Keratinocyte (primary cell): ENCODE measurements around the gene STPG2. TPM values are rescaled to one million over a fixed set of nuclear protein-coding genes. Genes with fewer than 3 reads are reported as not detected.

ENCODE experiments used
- DNase-seq: peaks from one replicate; pipeline ENCODE4 v3.0.0-alpha.2; 2011; ENCODE audit warnings: low read depth, missing footprints, low spot score
- FAIRE-seq: peaks from 2 replicates; lab custom pipeline; 2011; peaks lifted over from hg19 to GRCh38; lab: Jason Lieb, UNC
- H2AFZ ChIP-seq: 2 replicates; pipeline ENCODE4 v1.6.0; 2012; ENCODE audit warnings: low read length, control low read depth, inconsistent platforms; ENCODE audit not compliant: control insufficient read depth
- H3K27ac ChIP-seq: 2 replicates; pipeline ENCODE4 v1.5.1; 2011; ENCODE audit warnings: low read length; ENCODE audit not compliant: control insufficient read depth, insufficient read depth
- H3K27me3 ChIP-seq: 3 replicates; pipeline ENCODE4 v1.6.0; 2011; ENCODE audit warnings: low read length; ENCODE audit not compliant: control insufficient read depth, insufficient read depth; ENCODE audit errors: extremely low read depth
- H3K36me3 ChIP-seq, 2 experiments: 2 replicates in 1 of 2; 3 replicates in 1 of 2; pipeline ENCODE4 v1.5.1; 2011; ENCODE audit warnings: low read length in 2 of 2, mild to moderate bottlenecking in 1 of 2; ENCODE audit not compliant: control insufficient read depth in 2 of 2, insufficient read depth in 2 of 2; ENCODE audit errors: extremely low read depth in 1 of 2
- H3K4me1 ChIP-seq: 3 replicates; pipeline ENCODE4 v1.5.1; 2011; ENCODE audit warnings: low read length; ENCODE audit not compliant: control insufficient read depth, insufficient read depth; ENCODE audit errors: extremely low read depth
- H3K4me2 ChIP-seq: 3 replicates; pipeline ENCODE4 v1.6.0; 2011; ENCODE audit warnings: low read depth, low read length; ENCODE audit not compliant: control insufficient read depth, insufficient read depth; ENCODE audit errors: extremely low read depth
- H3K4me3 ChIP-seq, 3 experiments: fragments of 200-600 bp in 1 of 3; sonication (generic) in 1 of 3; 2 replicates in 2 of 3; 3 replicates in 1 of 3; pipeline ENCODE4 v1.5.1; 2011 to 2016; ENCODE audit warnings: low read length in 3 of 3, mild to moderate bottlenecking in 3 of 3, control low read depth in 2 of 3, inconsistent platforms in 1 of 3, low read depth in 1 of 3, mixed read lengths in 1 of 3, mixed run types in 1 of 3, moderate library complexity in 1 of 3; ENCODE audit not compliant: control insufficient read depth in 2 of 3, insufficient read depth in 2 of 3; ENCODE audit errors: extremely low read depth in 1 of 3
- H3K79me2 ChIP-seq: 2 replicates; pipeline ENCODE4 v1.6.0; 2012; ENCODE audit warnings: low read length; ENCODE audit not compliant: control insufficient read depth, insufficient read depth
- H3K9ac ChIP-seq: 3 replicates; pipeline ENCODE4 v1.6.0; 2011; ENCODE audit warnings: low read length; ENCODE audit not compliant: control insufficient read depth, insufficient read depth; ENCODE audit errors: extremely low read depth
- H3K9me1 ChIP-seq: 3 replicates; pipeline ENCODE4 v1.6.0; 2011; ENCODE audit warnings: low read length; ENCODE audit not compliant: control insufficient read depth, insufficient read depth; ENCODE audit errors: extremely low read depth
- H3K9me3 ChIP-seq: 2 replicates; pipeline ENCODE4 v1.5.1; 2012; ENCODE audit warnings: low read depth, low read length; ENCODE audit not compliant: control insufficient read depth
- H4K20me1 ChIP-seq: 3 replicates; pipeline ENCODE4 v1.6.0; 2011; ENCODE audit warnings: low read length; ENCODE audit not compliant: control insufficient read depth, insufficient read depth; ENCODE audit errors: extremely low read depth
- CTCF ChIP-seq, 3 experiments: IDR thresholded peaks in 1 of 3; conservative IDR thresholded peaks in 1 of 3; optimal IDR thresholded peaks in 1 of 3; 2 replicates in 2 of 3; 3 replicates in 1 of 3; pipeline versions ENCODE3 to v1.5.1; 2011; ENCODE audit warnings: low read length in 3 of 3, mild to moderate bottlenecking in 3 of 3, moderate library complexity in 2 of 3, control low read depth in 1 of 3, inconsistent platforms in 1 of 3; ENCODE audit not compliant: insufficient read depth in 2 of 3; ENCODE audit errors: extremely low read depth in 1 of 3
- EZH2 ChIP-seq: IDR thresholded peaks from one replicate; pipeline ENCODE4 v1.6.1; 2012; ENCODE audit warnings: inconsistent platforms, mild to moderate bottlenecking, low read length, moderate library complexity
- dilution Hi-C: fragments of 300-500 bp; cut with MboI; formaldehyde crosslinking; loops from one replicate; pipeline ENCODE4 v1.7.0; 2020; ENCODE audit warnings: low sequenced_read_pairs; ENCODE audit not compliant: extremely low pct_ligation_motif_present
- polyA plus RNA-seq, 5 experiments: library from polyadenylated mRNA; depleted of rRNA in 3 of 5; stranded (reverse) in 3 of 5; stranded (forward) in 1 of 5; unstranded in 1 of 5; fragments of >200 nt; gene quantifications; 1 replicate in 1 of 5; 2 replicates in 3 of 5; 3 replicates in 1 of 5; pipeline versions ENCODE4 v1.2.1 to v1.2.3, GENCODE V29; 2011 to 2012; ENCODE audit warnings: missing spikeins in 2 of 5, low read depth in 1 of 5, low replicate concordance in 1 of 5

Gene STPG2
- polyA plus RNA-seq, 1 donor (not counting 4 experiments of a cell fraction or from before 2014, with no cell fraction given): 0.07 TPM

- no peaks in the 10 kb centered on the region for H3K27me3 ChIP-seq
- H3K27ac ChIP-seq: no peak overlapping the region
- H3K4me1 ChIP-seq: no peaks in the 10 kb centered on the region
- no peak overlapping the region for H3K4me2 ChIP-seq
- H3K36me3 ChIP-seq: no peaks in the 10 kb centered on the region
- no peak overlapping the region for H2AFZ ChIP-seq
- H3K9me1 ChIP-seq: no peaks in the 10 kb centered on the region
- FAIRE-seq: no peak
- H4K20me1 ChIP-seq: no peaks in the 10 kb centered on the region
- no peak overlapping the region for H3K4me3 ChIP-seq
- DNase-seq: no peak
- H3K9me3 ChIP-seq: no peaks in the 10 kb centered on the region
- TF ChIP-seq CTCF (optimal IDR thresholded peaks at IDR 0.05 in 1 of 3, IDR thresholded peaks at IDR 0.05 in 1 of 3, conservative IDR thresholded peaks at IDR 0.05 in 1 of 3; ENCODE audit: extremely low read depth in 1 of 3, insufficient read depth in 2 of 3, low read length in 3 of 3) (no peak), EZH2 (no peak)
- H3K79me2 ChIP-seq: no peaks in the 10 kb centered on the region
- dilution Hi-C loops: no loop called here
- no peak overlapping the region for H3K9ac ChIP-seq
These were observed 231.1 kb downstream of the STPG2 start for GRCh38 chr4:97912156-97912555.

DNA sequence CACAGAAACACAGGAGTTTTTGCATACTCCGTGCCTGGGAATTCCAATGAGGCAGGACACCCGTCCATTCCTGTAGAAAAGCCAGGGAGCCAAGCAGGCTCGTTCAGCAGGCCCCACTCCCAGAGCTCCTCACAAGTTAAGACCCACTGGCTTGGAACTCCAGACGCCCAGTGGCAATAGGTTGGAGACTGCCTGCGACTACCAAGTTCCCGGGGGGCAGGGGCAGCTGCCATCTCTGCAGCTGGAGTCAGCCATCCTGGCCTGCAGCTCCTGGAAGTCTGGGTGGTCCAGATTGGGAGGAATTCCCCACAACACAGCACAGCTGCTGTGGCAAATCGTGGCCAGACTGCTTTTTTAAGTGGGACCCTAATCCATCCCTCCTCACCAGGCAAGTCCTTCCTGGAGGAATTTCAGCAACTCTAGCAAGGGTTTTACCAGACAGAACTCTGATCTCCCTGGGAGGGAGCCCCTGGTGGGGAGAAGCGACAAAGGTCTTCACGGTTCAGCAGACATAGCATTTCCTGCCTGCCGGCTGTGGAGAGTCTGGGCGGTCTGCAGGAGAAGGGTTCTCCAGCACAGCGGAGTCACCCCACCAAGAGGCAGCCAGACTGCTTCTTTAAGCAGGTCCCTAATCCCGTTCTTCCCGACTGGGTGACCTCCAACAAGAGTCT lies 231.9 kb downstream of the STPG2 start:
- DNase-seq (no peak), FAIRE-seq (no peak)
- H3K36me3 ChIP-seq: no peaks in the 10 kb centered on the region
- no peaks in the 10 kb centered on the region for H4K20me1 ChIP-seq
- TF ChIP-seq CTCF (optimal IDR thresholded peaks at IDR 0.05 in 1 of 3, IDR thresholded peaks at IDR 0.05 in 1 of 3, conservative IDR thresholded peaks at IDR 0.05 in 1 of 3; ENCODE audit: extremely low read depth in 1 of 3, insufficient read depth in 2 of 3, low read length in 3 of 3) (no peak), EZH2 (no peak)
- no peak overlapping the region for H3K4me2 ChIP-seq
- no peaks in the 10 kb centered on the region for H3K79me2 ChIP-seq
- no peaks in the 10 kb centered on the region for H3K9me3 ChIP-seq
- dilution Hi-C loops: no loop called here
- no peak overlapping the region for H3K27ac ChIP-seq
- H3K9me1 ChIP-seq: no peaks in the 10 kb centered on the region
- H3K4me1 ChIP-seq: no peaks in the 10 kb centered on the region
- no peak overlapping the region for H3K4me3 ChIP-seq
- H2AFZ ChIP-seq: no peak overlapping the region
- no peak overlapping the region for H3K9ac ChIP-seq
- no peaks in the 10 kb centered on the region for H3K27me3 ChIP-seq
